HG03521 (cell line): Measurements from ENCODE around the gene GPR68.
"Not testable (repeated sequence)": the region's sequence is repeated elsewhere in the genome, so short reads cannot be mapped to it uniquely, and the experiment has no call there.

Source experiments
- ATAC-seq: cut with Tn5 transposase; IDR thresholded peaks from one replicate; pipeline ENCODE4 v1.9.1; 2021; ENCODE audit warnings: mild to moderate bottlenecking, moderate library complexity; ENCODE audit not compliant: unreplicated experiment

The GPR68 gene

GRCh38 chr14:91200802-91201201, 43.7 kb downstream of the GPR68 start:
- not testable (repeated sequence) for ATAC-seq

GRCh38 chr14:91197631-91198030, 46.9 kb downstream of the GPR68 start:
- no peak for ATAC-seq

- no peak for ATAC-seq
Measured at GRCh38 chr14:91195881-91196280, 48.6 kb downstream of the GPR68 start.

- no peak for ATAC-seq
Measured at GRCh38 chr14:91193069-91193468, 51.4 kb downstream of the GPR68 start.

- no peak for ATAC-seq
Measured at GRCh38 chr14:91190853-91191252, 53.7 kb downstream of the GPR68 start.

- ATAC-seq = no peak
Measured at GRCh38 chr14:91187271-91187670, 57.2 kb downstream of the GPR68 start.

- no peak for ATAC-seq
Measured at GRCh38 chr14:91186515-91187066, 57.9 kb downstream of the GPR68 start.

GRCh38 chr14:91185721-91186120, 58.8 kb downstream of the GPR68 start:
- no peak for ATAC-seq

GRCh38 chr14:91184559-91184958, 59.9 kb downstream of the GPR68 start:
- ATAC-seq = no peak

- not testable (repeated sequence) for ATAC-seq
Measured at GRCh38 chr14:91182753-91183152, 61.8 kb downstream of the GPR68 start.
